ENCODE measurements around the gene TTLL10. TPM values are rescaled to one million over a fixed set of nuclear protein-coding genes. Genes with fewer than 3 reads are reported as not detected.

The TTLL10 gene
- total RNA-seq, 4 donors from 2014 or later: 0.23 TPM; not detected in 3

- H3K4me1 ChIP-seq: peaks cover 0 to 4% (median 0%) of the 10 kb centered on the region in 3 donors
- ATAC-seq: no peak
- H3K9me3 ChIP-seq: no peaks in the 10 kb centered on the region
- H3K27me3 ChIP-seq: peaks cover 70% of the 10 kb centered on the region
- WGBS, 2 donors (ENCODE audit: low coverage in 1 of 2): 60 to 84% methylated on average over 1 to 7 of the region's 26 CpGs
- H3K4me3 ChIP-seq: no peak overlapping the region
- no peaks in the 10 kb centered on the region for H3K36me3 ChIP-seq
- H3K27ac ChIP-seq: no peak overlapping the region
- TF ChIP-seq EP300 (IDR thresholded peaks at IDR 0.05) (no peak), POLR2AphosphoS5 (IDR thresholded peaks at IDR 0.05) (no peak), CTCF (IDR thresholded peaks at IDR 0.05) (no peak), POLR2A (IDR thresholded peaks at IDR 0.05) (no peak)
These were observed 7.7 kb downstream of the TTLL10 start for GRCh38 chr1:1181129-1181937.

GRCh38 chr1:1181938-1182410 lies 8.3 kb downstream of the TTLL10 start:
- H3K4me1 ChIP-seq: peaks cover 0 to 4% (median 0%) of the 10 kb centered on the region in 3 donors
- H3K27me3 ChIP-seq: peaks cover 63% of the 10 kb centered on the region
- H3K27ac ChIP-seq: no peak overlapping the region
- TF ChIP-seq EP300 (IDR thresholded peaks at IDR 0.05): no peak
- TF ChIP-seq POLR2A (IDR thresholded peaks at IDR 0.05): no peak
- TF ChIP-seq POLR2AphosphoS5 (IDR thresholded peaks at IDR 0.05): no peak
- no peak for TF ChIP-seq CTCF (IDR thresholded peaks at IDR 0.05)
- H3K36me3 ChIP-seq: no peaks in the 10 kb centered on the region
- WGBS, 2 donors (ENCODE audit: low coverage in 1 of 2): no CpG with 5 or more reads among the region's 21 CpGs
- no peak for ATAC-seq
- no peak overlapping the region for H3K4me3 ChIP-seq
- no peaks in the 10 kb centered on the region for H3K9me3 ChIP-seq

GRCh38 chr1:1182491-1183220 lies 9.0 kb downstream of the TTLL10 start:
- H3K9me3 ChIP-seq: peaks cover 0 to 2% (median 0%) of the 10 kb centered on the region in 3 donors
- no peak overlapping the region for H3K27ac ChIP-seq
- ATAC-seq: no peak
- peaks cover 0 to 4% (median 0%) of the 10 kb centered on the region in 3 donors for H3K4me1 ChIP-seq
- H3K4me3 ChIP-seq: no peak overlapping the region
- H3K27me3 ChIP-seq: peaks cover 56% of the 10 kb centered on the region
- TF ChIP-seq POLR2AphosphoS5 (IDR thresholded peaks at IDR 0.05) (no peak), CTCF (IDR thresholded peaks at IDR 0.05) (no peak), EP300 (IDR thresholded peaks at IDR 0.05) (no peak), POLR2A (IDR thresholded peaks at IDR 0.05) (no peak)
- WGBS, 2 donors (ENCODE audit: low coverage in 1 of 2): 53% methylated on average over 11 of the region's 39 CpGs; no CpG with 5 or more reads in 1 of the 2 donors
- no peaks in the 10 kb centered on the region for H3K36me3 ChIP-seq

GRCh38 chr1:1183221-1183747 lies 9.6 kb downstream of the TTLL10 start:
- Histone ChIP-seq H3K9me3 (peaks cover 0 to 8% (median 0%) of the 10 kb centered on the region in 3 donors), H3K4me1 (peaks cover 0 to 4% (median 0%) of the 10 kb centered on the region in 3 donors), H3K36me3 (no peaks in the 10 kb centered on the region), H3K27me3 (peaks cover 50% of the 10 kb centered on the region), H3K27ac (no peak overlapping the region), H3K4me3 (no peak overlapping the region)
- TF ChIP-seq POLR2A (IDR thresholded peaks at IDR 0.05): no peak
- no peak for TF ChIP-seq POLR2AphosphoS5 (IDR thresholded peaks at IDR 0.05)
- no peak for TF ChIP-seq EP300 (IDR thresholded peaks at IDR 0.05)
- TF ChIP-seq CTCF (IDR thresholded peaks at IDR 0.05): no peak
- no peak for ATAC-seq
- WGBS, 2 donors (ENCODE audit: low coverage in 1 of 2): 55% methylated on average over 11 of the region's 21 CpGs; no CpG with 5 or more reads in 1 of the 2 donors

Measured in gastroesophageal sphincter (tissue), 4 donors.